WTC11 (cell line): Measurements from ENCODE around the gene PIP4K2B. TPM values are rescaled to one million over a fixed set of nuclear protein-coding genes. Genes with fewer than 3 reads are reported as not detected.
A peak's percentile ranks its signal among the peaks of the same experiment; 100 is the strongest.

Experiments used
- ATAC-seq: fragments of 200-7000 bp; cut with Tn5 transposase; 2 replicates; pipeline ENCODE4 v1.10.0; 2021; ENCODE audit warnings: mild to moderate bottlenecking, moderate library complexity
- CTCF ChIA-PET: fragments of 300-600 bp; sonication (Branson Sonifier 250); formaldehyde crosslinking; loops from one replicate; lab custom pipeline; 2021; ENCODE audit warnings: antibody characterized with exemption; lab: Charles Lee
- POLR2A ChIA-PET: fragments of 350-600 bp; sonication (Branson Sonifier 250); formaldehyde crosslinking; loops from one replicate; lab custom pipeline; 2021; ENCODE audit warnings: antibody characterized with exemption; lab: Charles Lee
- DNase-seq: peaks from one replicate; pipeline ENCODE4 v3.0.0; 2021; ENCODE audit warnings: low spot score
- H3K27ac Mint-ChIP-seq: 2 replicates; pipeline ENCODE4 v1.8.0; 2021; ENCODE audit warnings: mixed read lengths
- H3K27me3 Mint-ChIP-seq: 2 replicates; pipeline ENCODE4 v1.8.0; 2021; ENCODE audit warnings: low read depth, mild to moderate bottlenecking, moderate library complexity, mixed read lengths
- H3K36me3 Mint-ChIP-seq: 2 replicates; pipeline ENCODE4 v1.8.0; 2021; ENCODE audit warnings: mixed read lengths
- H3K4me1 Mint-ChIP-seq: 2 replicates; pipeline ENCODE4 v1.8.0; 2022; ENCODE audit warnings: mixed read lengths
- H3K4me3 Mint-ChIP-seq: 2 replicates; pipeline ENCODE4 v1.8.0; 2021; ENCODE audit warnings: mild to moderate bottlenecking, moderate library complexity, mixed read lengths
- H3K9me3 Mint-ChIP-seq: 2 replicates; pipeline ENCODE4 v1.8.0; 2021; ENCODE audit warnings: mixed read lengths
- ARID4B ChIP-seq: sonication (generic); formaldehyde crosslinking; IDR thresholded peaks from 2 replicates; pipeline ENCODE4 v1.8.0; 2023; ENCODE audit warnings: missing genetic modification reagents, mild to moderate bottlenecking, borderline replicate concordance
- CDX4 ChIP-seq: fragments of 250-450 bp; sonication (Bioruptor Pico); IDR thresholded peaks from 2 replicates; pipeline ENCODE4 v1.9.0; 2021; ENCODE audit warnings: moderate library complexity, mild to moderate bottlenecking, inconsistent platforms, borderline replicate concordance
- CREB1 ChIP-seq: sonication (generic); formaldehyde crosslinking; IDR thresholded peaks from 2 replicates; pipeline ENCODE4 v1.8.0; 2023; ENCODE audit warnings: mild to moderate bottlenecking, missing genetic modification reagents
- CTCF ChIP-seq: fragments of 200-600 bp; IDR thresholded peaks from 2 replicates; pipeline ENCODE4 v1.8.0; 2022; ENCODE audit warnings: antibody characterized with exemption
- ELF4 ChIP-seq: sonication (generic); formaldehyde crosslinking; IDR thresholded peaks from 2 replicates; pipeline ENCODE4 v1.8.1; 2022; ENCODE audit warnings: low read depth, mild to moderate bottlenecking, moderate library complexity, missing genetic modification reagents
- FOXK1 ChIP-seq: sonication (generic); formaldehyde crosslinking; IDR thresholded peaks from 2 replicates; pipeline ENCODE4 v1.8.0; 2022; ENCODE audit warnings: mild to moderate bottlenecking, moderate library complexity, missing genetic modification reagents
- GABPB1 ChIP-seq: sonication (generic); formaldehyde crosslinking; IDR thresholded peaks from 2 replicates; pipeline ENCODE4 v1.8.1; 2023; ENCODE audit warnings: mild to moderate bottlenecking, missing genetic modification reagents
- GTF2I ChIP-seq: fragments of 250-450 bp; sonication (Bioruptor Pico); conservative IDR thresholded peaks from 2 replicates; pipeline ENCODE4 v1.4.0; 2021; ENCODE audit warnings: mild to moderate bottlenecking
- JAZF1 ChIP-seq: fragments of 250-450 bp; sonication (Bioruptor Pico); IDR thresholded peaks from 2 replicates; pipeline ENCODE4 v1.9.0; 2021; ENCODE audit warnings: moderate library complexity, mild to moderate bottlenecking, inconsistent platforms
- NR1H2 ChIP-seq: sonication (generic); formaldehyde crosslinking; IDR thresholded peaks from 2 replicates; pipeline ENCODE4 v1.9.0; 2021; ENCODE audit warnings: mild to moderate bottlenecking, moderate library complexity, missing genetic modification reagents
- PRDM15 ChIP-seq: sonication (generic); formaldehyde crosslinking; IDR thresholded peaks from 2 replicates; pipeline ENCODE4 v1.8.0; 2022; ENCODE audit warnings: missing genetic modification reagents
- PRRX2 ChIP-seq: fragments of 250-450 bp; sonication (Bioruptor Pico); IDR thresholded peaks from 2 replicates; pipeline ENCODE4 v1.8.0; 2021; ENCODE audit warnings: mild to moderate bottlenecking
- SOX15 ChIP-seq: fragments of 250-450 bp; sonication (Bioruptor Pico); IDR thresholded peaks from 2 replicates; pipeline ENCODE4 v1.9.0; 2021; ENCODE audit warnings: mild to moderate bottlenecking
- SP1 ChIP-seq: sonication (generic); formaldehyde crosslinking; conservative IDR thresholded peaks from 2 replicates; pipeline ENCODE4 v1.8.1; 2022; ENCODE audit warnings: missing genetic modification reagents
- TEAD4 ChIP-seq: sonication (generic); formaldehyde crosslinking; IDR thresholded peaks from 2 replicates; pipeline ENCODE4 v1.8.0; 2022; ENCODE audit warnings: mild to moderate bottlenecking, missing genetic modification reagents
- ZNF121 ChIP-seq: sonication (generic); formaldehyde crosslinking; IDR thresholded peaks from 2 replicates; pipeline ENCODE4 v1.8.0; 2023; ENCODE audit warnings: missing genetic modification reagents
- ZNF138 ChIP-seq: sonication (generic); formaldehyde crosslinking; conservative IDR thresholded peaks from 2 replicates; pipeline ENCODE4 v1.8.1; 2022; ENCODE audit warnings: mild to moderate bottlenecking, moderate library complexity, missing genetic modification reagents
- ZNF396 ChIP-seq: fragments of 250-450 bp; sonication (Bioruptor Pico); IDR thresholded peaks from 2 replicates; pipeline ENCODE4 v1.8.0; 2021; ENCODE audit warnings: mild to moderate bottlenecking, moderate library complexity, borderline replicate concordance
- ZNF671 ChIP-seq: fragments of 250-450 bp; sonication (Bioruptor Pico); IDR thresholded peaks from 2 replicates; pipeline ENCODE4 v1.8.0; 2021; ENCODE audit warnings: mild to moderate bottlenecking
- total RNA-seq: library from RNA; stranded (reverse); gene quantifications from 3 replicates; pipeline ENCODE4 v1.2.3, GENCODE V29; 2021
- TF ChIP-seq, protein P1 (sequence below): sonication (generic); formaldehyde crosslinking; conservative IDR thresholded peaks from 2 replicates; pipeline ENCODE4 v1.8.1; 2023; ENCODE audit warnings: mild to moderate bottlenecking, low read depth, missing genetic modification reagents, moderate library complexity
- TF ChIP-seq, protein P2 (sequence below): sonication (generic); formaldehyde crosslinking; conservative IDR thresholded peaks from 2 replicates; pipeline ENCODE4 v1.8.1; 2022; ENCODE audit warnings: mild to moderate bottlenecking, missing genetic modification reagents
- TF ChIP-seq, protein P3 (sequence below): sonication (generic); formaldehyde crosslinking; IDR thresholded peaks from 2 replicates; pipeline ENCODE4 v1.8.1; 2023; ENCODE audit warnings: mild to moderate bottlenecking, missing genetic modification reagents, moderate library complexity

Gene PIP4K2B
- total RNA-seq, 1 experiment from 2014 or later, result 61.9 TPM

DNA sequence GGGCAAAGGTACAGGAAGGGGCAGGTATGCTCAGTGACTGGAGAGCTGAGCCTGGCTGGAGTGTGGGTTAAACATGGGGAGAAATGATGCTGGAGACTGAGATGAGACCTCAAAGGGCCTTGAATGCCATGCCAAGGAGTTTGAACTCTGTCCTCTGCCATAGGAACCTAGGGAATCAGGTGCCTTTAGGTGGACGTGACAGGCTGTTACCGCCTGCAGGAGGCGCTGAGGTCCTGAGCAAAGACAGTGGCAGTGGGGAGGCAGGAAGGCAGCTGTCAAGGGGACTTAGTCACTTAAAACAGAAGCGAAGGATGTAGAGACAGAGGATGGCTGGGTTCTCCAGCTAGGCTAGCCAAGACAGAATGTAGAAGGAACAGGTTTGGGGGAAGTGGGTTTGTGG, 37.7 kb downstream of the PIP4K2B start:
- Mint-ChIP-seq H3K27me3 (no peaks in the 10 kb centered on the region), H3K27ac (no peak overlapping the region), H3K9me3 (no peaks in the 10 kb centered on the region), H3K4me1 (no peaks in the 10 kb centered on the region), H3K4me3 (no peak overlapping the region), H3K36me3 (peaks cover 59% of the 10 kb centered on the region)
- no peak for TF ChIP-seq TEAD4 (CRISPR knock-in tag)
- no peak for TF ChIP-seq FOXK1 (CRISPR knock-in tag)
- TF ChIP-seq ZNF396 (CRISPR knock-in tag), result no peak
- 0 out of 2 replicates have a peak, but pooled peaks have one; percentile 3 for TF ChIP-seq ZNF121
- no peak for TF ChIP-seq PRDM15 (CRISPR knock-in tag)
- peak; percentile 44 for TF ChIP-seq CTCF
- no peak for TF ChIP-seq SP1 (CRISPR knock-in tag)
- no peak for TF ChIP-seq SOX15 (CRISPR knock-in tag)
- TF ChIP-seq, protein P1, sequence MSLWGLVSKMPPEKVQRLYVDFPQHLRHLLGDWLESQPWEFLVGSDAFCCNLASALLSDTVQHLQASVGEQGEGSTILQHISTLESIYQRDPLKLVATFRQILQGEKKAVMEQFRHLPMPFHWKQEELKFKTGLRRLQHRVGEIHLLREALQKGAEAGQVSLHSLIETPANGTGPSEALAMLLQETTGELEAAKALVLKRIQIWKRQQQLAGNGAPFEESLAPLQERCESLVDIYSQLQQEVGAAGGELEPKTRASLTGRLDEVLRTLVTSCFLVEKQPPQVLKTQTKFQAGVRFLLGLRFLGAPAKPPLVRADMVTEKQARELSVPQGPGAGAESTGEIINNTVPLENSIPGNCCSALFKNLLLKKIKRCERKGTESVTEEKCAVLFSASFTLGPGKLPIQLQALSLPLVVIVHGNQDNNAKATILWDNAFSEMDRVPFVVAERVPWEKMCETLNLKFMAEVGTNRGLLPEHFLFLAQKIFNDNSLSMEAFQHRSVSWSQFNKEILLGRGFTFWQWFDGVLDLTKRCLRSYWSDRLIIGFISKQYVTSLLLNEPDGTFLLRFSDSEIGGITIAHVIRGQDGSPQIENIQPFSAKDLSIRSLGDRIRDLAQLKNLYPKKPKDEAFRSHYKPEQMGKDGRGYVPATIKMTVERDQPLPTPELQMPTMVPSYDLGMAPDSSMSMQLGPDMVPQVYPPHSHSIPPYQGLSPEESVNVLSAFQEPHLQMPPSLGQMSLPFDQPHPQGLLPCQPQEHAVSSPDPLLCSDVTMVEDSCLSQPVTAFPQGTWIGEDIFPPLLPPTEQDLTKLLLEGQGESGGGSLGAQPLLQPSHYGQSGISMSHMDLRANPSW (CRISPR knock-in tag), result no peak
- TF ChIP-seq, protein P2, sequence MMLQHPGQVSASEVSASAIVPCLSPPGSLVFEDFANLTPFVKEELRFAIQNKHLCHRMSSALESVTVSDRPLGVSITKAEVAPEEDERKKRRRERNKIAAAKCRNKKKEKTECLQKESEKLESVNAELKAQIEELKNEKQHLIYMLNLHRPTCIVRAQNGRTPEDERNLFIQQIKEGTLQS (CRISPR knock-in tag), result no peak
- no peak for TF ChIP-seq ARID4B (CRISPR knock-in tag)
- ChIA-PET POLR2A (interaction anchor here (0.5 to 0.9 kb wide), 2 partner anchors 9 to 27 kb away, joined by 3 read pairs; no protein-coding TSS in a partner anchor), CTCF (interaction anchor here (0.5 to 1.5 kb wide), 16 partner anchors 9 to 718 kb away, joined by 3 to 7 read pairs (median 4); partner anchors contain the start of genes FBXO47, LASP1NB and PSMB3)
- ATAC-seq (peak; percentile 93), DNase-seq (peak; percentile 73)

- Mint-ChIP-seq H3K27me3 (peaks cover 2% of the 10 kb centered on the region), H3K4me3 (peak overlapping the region; percentile 97), H3K4me1 (peaks cover 16% of the 10 kb centered on the region), H3K9me3 (no peaks in the 10 kb centered on the region), H3K36me3 (peaks cover 23% of the 10 kb centered on the region), H3K27ac (peak overlapping the region; percentile 96)
- POLR2A ChIA-PET, result interaction anchor here (0.6 to 1.0 kb wide), 2 partner anchors 94 to 158 kb away, joined by 3 read pairs; no protein-coding TSS in a partner anchor
- CTCF ChIA-PET, result interaction anchor here (0.5 to 1.6 kb wide), 2 partner anchors 22 to 1887 kb away, joined by 3 read pairs; no protein-coding TSS in a partner anchor
- ATAC-seq (no peak), DNase-seq (no peak)
- no peak for TF ChIP-seq GTF2I (CRISPR knock-in tag)
- no peak for TF ChIP-seq NR1H2 (CRISPR knock-in tag)
- no peak for TF ChIP-seq JAZF1 (CRISPR knock-in tag)
- no peak for TF ChIP-seq ELF4
- no peak for TF ChIP-seq PRRX2 (CRISPR knock-in tag)
- TF ChIP-seq ZNF671 (CRISPR knock-in tag), result no peak
- TF ChIP-seq ZNF138 (CRISPR knock-in tag), result no peak
- TF ChIP-seq CREB1 (CRISPR knock-in tag), result no peak
- no peak for TF ChIP-seq CDX4 (CRISPR knock-in tag)
- TF ChIP-seq, protein P3, sequence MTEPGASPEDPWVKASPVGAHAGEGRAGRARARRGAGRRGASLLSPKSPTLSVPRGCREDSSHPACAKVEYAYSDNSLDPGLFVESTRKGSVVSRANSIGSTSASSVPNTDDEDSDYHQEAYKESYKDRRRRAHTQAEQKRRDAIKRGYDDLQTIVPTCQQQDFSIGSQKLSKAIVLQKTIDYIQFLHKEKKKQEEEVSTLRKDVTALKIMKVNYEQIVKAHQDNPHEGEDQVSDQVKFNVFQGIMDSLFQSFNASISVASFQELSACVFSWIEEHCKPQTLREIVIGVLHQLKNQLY, result no peak
- no peak for TF ChIP-seq GABPB1 (CRISPR knock-in tag)
Measured at GRCh38 chr17:38753071-38753506, 46.3 kb downstream of the PIP4K2B start.
